Measurements from ENCODE around the gene CCL7. TPM values are rescaled to one million over a fixed set of nuclear protein-coding genes. Genes with fewer than 3 reads are reported as not detected.

The CCL7 gene
- total and polyA plus RNA-seq, 2 of the 4 experiments (the other 2 are of a cell fraction) = 0.18 to 0.58 TPM

GRCh38 chr17:34242587-34243363 lies 27.2 kb upstream of the CCL7 start:
- H2AK5ac ChIP-seq (ENCODE audit: low read depth, low read length) = no peak overlapping the region
- no peak overlapping the region for H2BK20ac ChIP-seq (ENCODE audit: low read depth, low read length)
- CTCF ChIA-PET = no interaction called here
- no peak overlapping the region for H3K14ac ChIP-seq (replicated peaks; ENCODE audit: low read depth, low read length)
- H3K79me1 ChIP-seq (ENCODE audit: low read depth in 1 of 2, low read length in 2 of 2) = no peaks in the 10 kb centered on the region
- H3K9me3 ChIP-seq (ENCODE audit: control insufficient read depth, insufficient read depth, low read length) = no peaks in the 10 kb centered on the region
- H3K27me3 ChIP-seq (ENCODE audit: control insufficient read depth, insufficient read depth, low read length) = no peaks in the 10 kb centered on the region
- H4K5ac ChIP-seq (ENCODE audit: low read depth, low read length) = no peak overlapping the region
- no TSS peak for BruUV-seq (replicated peaks)
- dilution Hi-C loops (cut with HindIII; ENCODE audit: low sequenced_read_pairs, unreplicated experiment) (no loop called here), intact Hi-C loops (cut with micrococcal nuclease) (no loop called here), in situ Hi-C loops (cut with MboI; ENCODE audit: low sequenced_read_pairs) (no loop called here)
- no peak overlapping the region for H2AK9ac ChIP-seq (replicated peaks; ENCODE audit: low read depth, low read length, poor library complexity)
- H2BK5ac ChIP-seq (ENCODE audit: low read depth, low read length, poor library complexity, severe bottlenecking) = no peak overlapping the region
- no peak for ATAC-seq (ENCODE audit: low read depth)
- no peaks in the 10 kb centered on the region for H3K36me3 ChIP-seq (ENCODE audit: control insufficient read depth, insufficient read depth, low read length)
- no peak overlapping the region for H3K9ac ChIP-seq (ENCODE audit: low read depth, low read length)
- no peak overlapping the region for H3K4me2 ChIP-seq (ENCODE audit: low read depth, low read length)
- DNase-seq = no peak
- no peaks in the 10 kb centered on the region for H3K9me1 ChIP-seq (ENCODE audit: insufficient read depth, low read length)
- H4K8ac ChIP-seq (ENCODE audit: low read depth in 2 of 2, low read length in 2 of 2) = no peak overlapping the region
- TF ChIP-seq FOS (IDR thresholded peaks at IDR 0.05; ENCODE audit: low read depth, low read length) (no peak), MAZ (IDR thresholded peaks at IDR 0.05; ENCODE audit: borderline replicate concordance, low read depth, low read length) (no peak), RCOR1 (IDR thresholded peaks at IDR 0.05; ENCODE audit: insufficient replicate concordance, low read length) (no peak), RAD21 (IDR thresholded peaks at IDR 0.05; ENCODE audit: low read length) (no peak), CTCF (conservative IDR thresholded peaks at IDR 0.05; ENCODE audit: low read depth, low read length) (no peak), USF2 (IDR thresholded peaks at IDR 0.05; ENCODE audit: low read depth, low read length) (no peak), BHLHE40 (IDR thresholded peaks at IDR 0.05; ENCODE audit: low read depth, low read length) (no peak)
- no peaks in the 10 kb centered on the region for H4K20me1 ChIP-seq (ENCODE audit: insufficient read depth, low read length)
- H3K4me3 ChIP-seq (ENCODE audit: insufficient read depth, low read depth, low read length) = no peak overlapping the region
- no peak overlapping the region for H2BK120ac ChIP-seq (ENCODE audit: low read depth, low read length)
- H2BK15ac ChIP-seq (ENCODE audit: low read depth, low read length) = no peak overlapping the region
- H2AFZ ChIP-seq (replicated peaks; ENCODE audit: low read length, poor library complexity) = no peak overlapping the region
- no peak overlapping the region for H3K4ac ChIP-seq (ENCODE audit: low read depth, low read length)
- no peak overlapping the region for H3K56ac ChIP-seq (ENCODE audit: extremely low read depth, insufficient read depth, low read length)
- no peak overlapping the region for H3K27ac ChIP-seq (ENCODE audit: insufficient read depth, low read length)
- WGBS, 2 experiments (ENCODE audit: extremely low coverage in 2 of 2, insufficient read length in 1 of 2) = no CpG with 5 or more reads among the region's 8 CpGs
- H3K18ac ChIP-seq (ENCODE audit: low read depth, low read length) = no peak overlapping the region
- peaks cover 4% of the 10 kb centered on the region; the same call in 1 of the 2 replicates for H3K4me1 ChIP-seq (ENCODE audit: control insufficient read depth, insufficient read depth, low read length)
- H4K91ac ChIP-seq (ENCODE audit: insufficient read depth, low read depth, low read length) = no peak overlapping the region
- no peak overlapping the region for H3K23ac ChIP-seq (ENCODE audit: low read depth, low read length)
- POLR2A ChIA-PET (ENCODE audit: unreplicated experiment) = no interaction called here
